DOHH2 (cell line): ENCODE data around the gene TMEM132A.

ENCODE experiments used
- H3F3A ChIP-seq: fragments of 200-600 bp; sonication (generic), shearing (Covaris generic); 2 replicates; pipeline ENCODE4 v1.6.0; 2016; ENCODE audit warnings: antibody characterized with exemption, mild to moderate bottlenecking; ENCODE audit not compliant: control insufficient read depth, insufficient read depth
- H3K27ac ChIP-seq: fragments of 200-600 bp; sonication (generic); 2 replicates; pipeline ENCODE4 v1.5.1; 2014; ENCODE audit warnings: low read depth, mild to moderate bottlenecking, low read length, moderate library complexity
- H3K27me3 ChIP-seq: fragments of 200-600 bp; sonication (generic); 2 replicates; pipeline ENCODE4 v1.6.1; 2014; ENCODE audit warnings: mild to moderate bottlenecking, low read length, mixed read lengths; ENCODE audit not compliant: control insufficient read depth
- H3K36me3 ChIP-seq: fragments of 200-600 bp; sonication (generic); 2 replicates; pipeline ENCODE4 v1.6.1; 2014; ENCODE audit warnings: mild to moderate bottlenecking, low read length, moderate library complexity, mixed read lengths; ENCODE audit not compliant: control insufficient read depth
- H3K4me1 ChIP-seq: fragments of 200-600 bp; sonication (generic); 2 replicates; pipeline ENCODE4 v1.6.1; 2014; ENCODE audit warnings: mild to moderate bottlenecking, low read length, mixed read lengths; ENCODE audit not compliant: control insufficient read depth
- H3K4me2 ChIP-seq: fragments of 200-600 bp; sonication (generic); 2 replicates; pipeline ENCODE4 v1.6.0; 2014; ENCODE audit warnings: mild to moderate bottlenecking, low read length, moderate library complexity
- H3K4me3 ChIP-seq: fragments of 200-600 bp; sonication (generic); 2 replicates; pipeline ENCODE4 v1.5.1; 2014; ENCODE audit warnings: mild to moderate bottlenecking, low read length, mixed read lengths
- H3K79me2 ChIP-seq: fragments of 200-600 bp; sonication (generic); 2 replicates; pipeline ENCODE4 v1.6.1; 2014; ENCODE audit warnings: mild to moderate bottlenecking, low read length, mixed read lengths; ENCODE audit not compliant: control insufficient read depth
- H3K9me2 ChIP-seq: fragments of 200-600 bp; sonication (generic); replicated peaks from 2 replicates; pipeline ENCODE4 v1.6.1; 2014; ENCODE audit warnings: mild to moderate bottlenecking, low read length, mixed read lengths; ENCODE audit not compliant: control insufficient read depth
- H3K9me3 ChIP-seq: fragments of 200-600 bp; sonication (generic); 2 replicates; pipeline ENCODE4 v1.6.1; 2014; ENCODE audit warnings: antibody characterized with exemption, low read length, mixed read lengths; ENCODE audit not compliant: control insufficient read depth, insufficient read depth
- H4K20me1 ChIP-seq: fragments of 200-600 bp; sonication (generic); 2 replicates; pipeline ENCODE4 v1.6.0; 2014; ENCODE audit warnings: low read depth, mild to moderate bottlenecking, antibody characterized with exemption, low read length, moderate library complexity; ENCODE audit not compliant: control insufficient read depth, insufficient read depth
- EZH2phosphoT487 ChIP-seq: fragments of 200-600 bp; sonication (generic); IDR thresholded peaks from 2 replicates; pipeline ENCODE4 v1.6.1; 2017; ENCODE audit warnings: borderline replicate concordance, mild to moderate bottlenecking, antibody characterized with exemption, low read length, moderate library complexity, mixed read lengths
- TF ChIP-seq, protein P1 (sequence below): fragments of 200-600 bp; sonication (generic); IDR thresholded peaks from one replicate; pipeline ENCODE4 v1.5.1; 2014; ENCODE audit warnings: antibody characterized with exemption, mild to moderate bottlenecking, low read depth, low read length; ENCODE audit not compliant: poor library complexity, severe bottlenecking

TMEM132A gene

GRCh38 chr11:60925868-60926267, 1.6 kb downstream of the TMEM132A start:
- peak overlapping the region; percentile 82 for H3K4me2 ChIP-seq
- H3K36me3 ChIP-seq: peaks cover 23% of the 10 kb centered on the region
- H4K20me1 ChIP-seq: no peaks in the 10 kb centered on the region
- TF ChIP-seq EZH2phosphoT487: no peak
- TF ChIP-seq, protein P1, sequence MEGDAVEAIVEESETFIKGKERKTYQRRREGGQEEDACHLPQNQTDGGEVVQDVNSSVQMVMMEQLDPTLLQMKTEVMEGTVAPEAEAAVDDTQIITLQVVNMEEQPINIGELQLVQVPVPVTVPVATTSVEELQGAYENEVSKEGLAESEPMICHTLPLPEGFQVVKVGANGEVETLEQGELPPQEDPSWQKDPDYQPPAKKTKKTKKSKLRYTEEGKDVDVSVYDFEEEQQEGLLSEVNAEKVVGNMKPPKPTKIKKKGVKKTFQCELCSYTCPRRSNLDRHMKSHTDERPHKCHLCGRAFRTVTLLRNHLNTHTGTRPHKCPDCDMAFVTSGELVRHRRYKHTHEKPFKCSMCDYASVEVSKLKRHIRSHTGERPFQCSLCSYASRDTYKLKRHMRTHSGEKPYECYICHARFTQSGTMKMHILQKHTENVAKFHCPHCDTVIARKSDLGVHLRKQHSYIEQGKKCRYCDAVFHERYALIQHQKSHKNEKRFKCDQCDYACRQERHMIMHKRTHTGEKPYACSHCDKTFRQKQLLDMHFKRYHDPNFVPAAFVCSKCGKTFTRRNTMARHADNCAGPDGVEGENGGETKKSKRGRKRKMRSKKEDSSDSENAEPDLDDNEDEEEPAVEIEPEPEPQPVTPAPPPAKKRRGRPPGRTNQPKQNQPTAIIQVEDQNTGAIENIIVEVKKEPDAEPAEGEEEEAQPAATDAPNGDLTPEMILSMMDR: no peak
- H3K79me2 ChIP-seq: no peaks in the 10 kb centered on the region
- H3K27me3 ChIP-seq: peaks cover 7% of the 10 kb centered on the region
- H3K4me3 ChIP-seq: no peak overlapping the region; the same call in 1 of the 2 replicates
- H3F3A ChIP-seq: peaks cover 5% of the 10 kb centered on the region
- H3K4me1 ChIP-seq: peaks cover 26% of the 10 kb centered on the region
- no peaks in the 10 kb centered on the region for H3K9me2 ChIP-seq
- no peak overlapping the region for H3K27ac ChIP-seq
- H3K9me3 ChIP-seq: no peaks in the 10 kb centered on the region

DNA sequence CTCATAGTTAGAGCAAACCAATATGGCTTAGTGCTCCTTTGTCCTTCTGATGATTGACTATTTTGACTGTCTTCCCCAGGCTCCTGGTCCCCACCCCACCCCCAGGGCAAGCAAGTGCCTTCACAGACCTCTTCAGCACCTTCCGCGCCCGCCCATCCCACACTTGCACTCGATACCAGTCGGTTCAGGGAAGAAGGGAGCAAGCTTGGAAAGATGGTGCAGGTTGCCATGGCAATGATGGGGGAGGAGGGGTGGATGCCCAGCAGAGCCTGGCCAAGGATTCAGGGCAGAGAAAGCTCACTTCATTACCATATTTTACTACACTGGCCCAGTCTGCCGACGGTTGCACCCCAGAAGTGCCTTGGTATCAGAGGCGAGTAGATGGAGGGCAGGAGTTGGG, 2.2 kb downstream of the TMEM132A start:
- no peaks in the 10 kb centered on the region for H3K9me2 ChIP-seq
- H3K4me1 ChIP-seq: peaks cover 33% of the 10 kb centered on the region
- no peak for TF ChIP-seq EZH2phosphoT487
- TF ChIP-seq, protein P1: no peak
- H3K27me3 ChIP-seq: peaks cover 7% of the 10 kb centered on the region
- H3K4me2 ChIP-seq: no peak overlapping the region
- H3K9me3 ChIP-seq: no peaks in the 10 kb centered on the region
- H4K20me1 ChIP-seq: no peaks in the 10 kb centered on the region
- H3K27ac ChIP-seq: no peak overlapping the region
- H3F3A ChIP-seq: peaks cover 10% of the 10 kb centered on the region
- H3K79me2 ChIP-seq: no peaks in the 10 kb centered on the region
- H3K36me3 ChIP-seq: peaks cover 21% of the 10 kb centered on the region
- H3K4me3 ChIP-seq: no peak overlapping the region

DNA sequence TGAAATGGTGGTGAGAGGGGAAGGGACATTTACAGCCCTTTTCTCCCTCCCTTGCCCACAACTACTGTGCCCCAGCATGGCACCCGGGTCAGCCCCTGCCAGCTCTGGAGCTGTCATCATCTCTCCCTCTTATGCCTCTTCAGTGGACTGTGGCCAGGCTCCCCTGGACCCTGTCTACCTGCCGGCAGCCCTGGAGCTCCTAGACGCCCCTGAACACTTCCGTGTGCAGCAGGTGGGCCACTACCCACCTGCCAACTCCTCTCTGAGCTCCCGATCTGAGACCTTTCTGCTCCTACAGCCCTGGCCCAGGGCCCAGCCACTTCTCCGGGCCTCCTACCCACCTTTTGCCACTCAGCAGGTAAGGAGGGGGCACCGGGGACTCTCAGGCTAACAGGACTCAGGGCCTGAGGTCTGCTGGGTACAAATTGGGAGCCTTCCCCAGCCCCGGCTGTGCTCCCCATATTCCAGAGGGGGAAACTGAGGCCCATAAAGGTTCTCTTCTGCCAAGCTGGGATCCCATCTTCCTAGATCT, 2.9 kb downstream of the TMEM132A start:
- Histone ChIP-seq H3K79me2 (no peaks in the 10 kb centered on the region), H3K36me3 (peaks cover 15% of the 10 kb centered on the region), H3K27me3 (peaks cover 7% of the 10 kb centered on the region), H3K4me3 (no peak overlapping the region), H3K9me2 (no peaks in the 10 kb centered on the region), H3K9me3 (no peaks in the 10 kb centered on the region), H4K20me1 (no peaks in the 10 kb centered on the region), H3K4me2 (no peak overlapping the region), H3K27ac (no peak overlapping the region), H3F3A (peaks cover 13% of the 10 kb centered on the region), H3K4me1 (peaks cover 39% of the 10 kb centered on the region)
- TF ChIP-seq, protein P1: no peak
- TF ChIP-seq EZH2phosphoT487: no peak
